ENCODE measurements around the gene UNC45A. TPM values are rescaled to one million over a fixed set of nuclear protein-coding genes. Genes with fewer than 3 reads are reported as not detected.

The UNC45A gene
- total RNA-seq, 1 donor from 2014 or later, result 129 TPM

DNA sequence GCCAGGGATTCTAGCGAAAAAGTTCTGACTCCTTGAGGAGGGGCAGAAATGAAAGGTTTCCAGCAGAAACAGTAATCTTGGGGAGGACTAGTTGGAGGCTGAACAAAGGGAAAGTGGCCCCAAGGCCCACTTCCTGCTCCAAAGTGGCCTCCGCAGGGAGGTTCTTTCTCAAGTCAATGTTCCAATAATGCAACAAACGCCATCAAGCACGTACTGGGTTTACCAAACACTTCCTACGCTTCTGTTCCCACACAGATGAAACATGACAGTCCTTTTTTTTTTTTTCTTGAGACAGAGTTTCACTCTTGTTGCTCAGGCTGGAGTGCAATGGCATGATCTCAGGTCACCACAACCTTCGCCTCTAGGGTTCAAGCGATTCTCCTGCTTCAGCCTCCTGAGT lies 10.0 kb downstream of the UNC45A start:
- no peak for DNase-seq (ENCODE audit: low read depth, low spot score)

DNA sequence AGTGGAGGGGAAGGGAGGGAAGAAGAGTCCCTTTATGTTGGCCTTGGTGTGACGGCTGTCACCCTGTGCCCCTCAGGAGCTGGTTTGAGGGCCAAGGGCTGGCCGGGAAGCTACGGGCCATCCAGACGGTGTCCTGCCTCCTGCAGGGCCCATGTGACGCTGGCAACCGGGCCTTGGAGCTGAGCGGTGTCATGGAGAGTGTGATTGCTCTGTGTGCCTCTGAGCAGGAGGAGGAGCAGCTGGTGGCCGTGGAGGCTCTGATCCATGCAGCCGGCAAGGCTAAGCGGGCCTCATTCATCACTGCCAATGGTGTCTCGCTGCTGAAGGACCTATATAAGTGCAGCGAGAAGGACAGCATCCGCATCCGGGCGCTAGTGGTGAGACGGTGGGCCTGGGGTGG lies 11.5 kb downstream of the UNC45A start:
- DNase-seq (ENCODE audit: low read depth, low spot score), result no peak

DNA sequence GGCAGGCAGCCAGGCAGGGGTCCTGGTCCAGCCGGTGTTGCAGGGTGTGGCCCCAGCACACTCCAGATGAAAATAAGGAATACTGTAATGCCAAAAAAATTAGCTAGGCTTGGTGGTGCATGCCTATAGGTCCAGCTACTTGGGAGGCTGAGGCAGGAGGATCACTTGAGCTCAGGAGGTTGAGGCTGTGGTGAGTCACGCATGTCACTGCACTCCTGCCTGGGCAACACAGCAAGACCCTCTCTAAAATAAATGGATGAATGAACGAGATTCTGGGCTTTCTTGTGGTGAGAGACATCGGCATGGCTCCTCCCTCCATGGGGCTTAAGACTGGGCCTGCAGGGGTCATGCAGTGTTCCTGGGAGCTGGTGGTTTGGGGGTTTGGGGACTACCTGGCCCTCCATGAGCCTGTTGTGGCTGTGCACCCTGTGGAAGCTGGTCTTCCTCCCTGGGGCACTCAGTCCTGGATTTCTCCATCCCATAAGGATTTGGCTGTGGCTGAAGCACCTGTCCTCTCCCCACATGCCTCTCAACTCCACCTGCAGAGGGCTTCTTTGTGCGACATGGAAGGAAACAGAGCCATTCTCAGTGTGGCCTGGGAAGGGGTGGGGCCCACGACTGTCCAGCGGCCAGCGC lies 12.0 kb downstream of the UNC45A start:
- no peak for DNase-seq (ENCODE audit: low read depth, low spot score)

DNA sequence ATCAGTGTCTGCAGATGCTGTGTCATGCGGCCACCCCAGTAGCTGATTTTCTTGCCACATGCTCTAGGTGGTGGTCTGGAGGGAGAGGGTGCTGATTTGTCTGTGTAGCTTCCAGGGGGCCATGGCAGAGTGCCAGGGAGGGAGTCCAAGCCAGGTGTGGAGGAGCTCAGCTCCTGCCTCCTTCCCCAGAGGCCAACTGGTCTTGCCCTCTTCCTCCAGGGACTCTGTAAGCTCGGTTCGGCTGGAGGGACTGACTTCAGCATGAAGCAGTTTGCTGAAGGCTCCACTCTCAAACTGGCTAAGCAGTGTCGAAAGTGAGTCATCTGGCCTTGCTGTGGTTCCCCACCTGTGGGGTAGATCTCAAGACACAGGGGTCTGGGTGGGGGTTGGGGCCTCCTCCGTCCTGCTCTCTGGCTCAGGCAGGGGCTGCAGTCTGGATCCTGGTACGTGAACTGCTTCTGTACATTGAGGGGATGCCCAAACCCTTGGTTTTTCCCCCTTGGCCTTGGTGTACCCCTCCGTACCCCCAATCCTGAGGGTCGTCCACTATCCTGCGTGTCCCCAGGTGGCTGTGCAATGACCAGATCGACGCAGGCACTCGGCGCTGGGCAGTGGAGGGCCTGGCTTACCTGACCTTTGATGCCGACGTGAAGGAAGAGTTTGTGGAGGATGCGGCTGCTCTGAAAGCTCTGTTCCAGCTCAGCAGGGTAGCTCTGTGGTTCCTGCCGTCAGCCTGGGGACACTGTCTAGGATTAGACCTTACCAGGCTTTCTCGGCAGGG lies 12.7 kb downstream of the UNC45A start:
- no peak for DNase-seq (ENCODE audit: low read depth, low spot score)

DNA sequence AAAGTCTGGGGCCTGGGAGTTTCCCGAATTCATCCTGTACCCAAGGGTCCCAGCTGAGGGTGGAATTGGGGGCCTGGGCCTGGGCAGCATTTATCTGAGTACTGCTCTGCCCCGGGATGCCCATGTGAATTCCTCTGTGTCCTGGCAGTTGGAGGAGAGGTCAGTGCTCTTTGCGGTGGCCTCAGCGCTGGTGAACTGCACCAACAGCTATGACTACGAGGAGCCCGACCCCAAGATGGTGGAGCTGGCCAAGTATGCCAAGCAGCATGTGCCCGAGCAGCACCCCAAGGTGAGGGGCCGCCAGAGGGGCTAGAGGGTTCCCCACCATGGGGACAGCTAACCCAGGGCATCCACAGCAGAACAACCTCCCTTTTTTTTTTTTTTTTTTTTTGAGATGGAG lies 13.4 kb downstream of the UNC45A start:
- no peak for DNase-seq (ENCODE audit: low read depth, low spot score)

DNA sequence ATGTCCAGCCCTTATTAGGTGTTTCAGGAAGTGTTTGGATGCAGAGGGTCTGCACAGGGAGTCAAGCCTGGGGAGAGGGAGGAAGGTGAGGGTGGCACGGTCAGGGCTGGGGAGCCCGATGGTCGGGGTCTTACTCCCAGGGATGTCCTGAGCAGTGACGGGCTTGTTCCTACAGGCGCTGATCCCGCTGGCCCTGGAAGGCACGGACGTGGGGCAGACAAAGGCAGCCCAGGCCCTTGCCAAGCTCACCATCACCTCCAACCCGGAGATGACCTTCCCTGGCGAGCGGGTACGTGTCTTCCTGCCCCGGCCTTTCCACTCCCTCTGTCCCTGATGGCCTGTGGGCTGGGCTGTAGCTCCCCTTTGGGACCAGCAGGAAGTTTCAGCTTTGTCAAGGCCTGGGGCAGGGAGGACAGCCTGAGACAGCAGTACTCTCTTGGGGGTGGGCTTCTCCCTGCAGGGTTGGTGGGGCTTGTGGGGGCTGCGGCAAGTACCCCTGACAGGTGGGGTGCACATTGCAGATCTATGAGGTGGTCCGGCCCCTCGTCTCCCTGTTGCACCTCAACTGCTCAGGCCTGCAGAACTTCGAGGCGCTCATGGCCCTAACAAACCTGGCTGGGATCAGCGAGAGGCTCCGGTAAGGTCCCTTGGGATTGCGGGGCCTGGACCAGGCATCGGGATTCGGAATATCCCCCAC lies 15.0 kb downstream of the UNC45A start:
- no peak for DNase-seq (ENCODE audit: low read depth, low spot score)

DNA sequence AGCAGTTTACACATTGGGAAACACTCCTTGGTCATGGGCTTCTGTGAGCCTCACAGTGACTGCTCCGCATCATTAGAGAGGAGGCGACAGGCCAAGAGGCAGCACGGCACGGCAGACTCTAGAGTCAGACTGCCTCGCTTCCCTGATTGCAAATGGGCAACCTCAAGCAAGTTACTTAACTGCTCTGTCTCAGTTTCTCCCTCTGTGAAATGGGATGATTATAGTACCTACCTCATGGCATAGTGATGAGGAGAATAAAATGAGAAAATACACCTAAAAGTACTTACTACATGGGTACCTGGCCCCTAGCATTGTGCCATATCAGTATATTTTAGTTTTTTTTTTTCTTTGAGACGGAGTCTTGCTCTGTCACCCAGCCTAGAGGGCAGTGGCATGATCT lies 15.6 kb downstream of the UNC45A start:
- no peak for DNase-seq (ENCODE audit: low read depth, low spot score)

DNA sequence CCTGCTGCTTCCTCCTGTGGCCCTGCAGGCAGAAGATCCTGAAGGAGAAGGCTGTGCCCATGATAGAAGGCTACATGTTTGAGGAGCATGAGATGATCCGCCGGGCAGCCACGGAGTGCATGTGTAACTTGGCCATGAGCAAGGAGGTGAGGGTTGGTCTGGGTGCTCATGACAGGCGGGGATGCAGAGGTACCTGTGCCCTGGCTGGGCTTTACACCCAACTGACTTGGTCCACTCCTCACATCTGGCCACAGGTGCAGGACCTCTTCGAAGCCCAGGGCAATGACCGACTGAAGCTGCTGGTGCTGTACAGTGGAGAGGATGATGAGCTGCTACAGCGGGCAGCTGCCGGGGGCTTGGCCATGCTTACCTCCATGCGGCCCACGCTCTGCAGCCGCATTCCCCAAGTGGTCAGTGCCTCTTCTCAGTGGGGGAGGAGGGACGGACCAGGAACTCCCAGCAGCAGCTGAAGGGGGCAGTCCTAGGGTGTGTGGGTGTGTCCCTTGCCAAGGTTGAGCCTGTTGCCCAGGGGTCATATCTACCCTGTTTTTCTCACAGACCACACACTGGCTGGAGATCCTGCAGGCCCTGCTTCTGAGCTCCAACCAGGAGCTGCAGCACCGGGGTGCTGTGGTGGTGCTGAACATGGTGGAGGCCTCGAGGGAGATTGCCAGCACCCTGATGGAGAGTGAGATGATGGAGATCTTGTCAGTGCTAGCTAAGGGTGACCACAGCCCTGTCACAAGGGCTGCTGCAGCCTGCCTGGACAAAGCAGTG lies 18.0 kb downstream of the UNC45A start:
- DNase-seq (ENCODE audit: low read depth, low spot score), result no peak

DNA sequence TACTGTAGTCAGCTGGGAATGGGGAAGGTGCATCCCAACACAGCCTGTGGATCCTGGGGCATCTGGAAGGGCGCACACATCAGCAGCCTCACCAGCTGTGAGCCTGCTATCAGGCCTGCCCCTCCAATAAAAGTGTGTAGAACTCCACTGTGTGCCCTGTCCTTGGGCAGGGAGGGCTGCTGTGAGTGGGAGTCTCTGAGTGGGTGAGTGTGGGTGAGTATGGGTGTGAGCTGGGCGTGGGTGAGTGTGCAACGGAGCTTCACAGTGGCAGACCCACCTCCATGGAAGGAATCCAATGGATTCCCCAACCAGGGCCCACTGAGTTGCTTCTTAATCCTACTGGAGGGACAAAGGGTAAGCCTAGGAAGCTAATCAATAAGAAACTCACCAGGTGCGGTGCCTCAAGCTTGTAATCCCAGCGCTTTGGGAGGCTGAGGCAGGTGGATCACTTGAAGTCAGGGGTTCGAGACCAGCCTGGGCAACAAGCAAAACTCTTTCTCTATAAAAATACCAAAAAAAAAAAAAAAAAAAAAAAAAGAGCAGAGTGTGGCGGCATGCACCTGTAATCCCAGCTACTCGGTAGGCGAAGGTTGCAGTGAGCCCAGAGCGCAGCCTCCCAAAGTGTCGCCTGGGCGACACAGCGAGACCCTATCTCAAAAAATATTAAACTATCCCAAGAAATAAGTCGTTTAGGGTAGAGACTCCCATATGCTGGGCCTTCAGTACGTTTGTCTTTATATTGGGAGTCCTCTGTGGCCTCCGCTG lies 19.0 kb downstream of the UNC45A start:
- no peak for DNase-seq (ENCODE audit: low read depth, low spot score)

DNA sequence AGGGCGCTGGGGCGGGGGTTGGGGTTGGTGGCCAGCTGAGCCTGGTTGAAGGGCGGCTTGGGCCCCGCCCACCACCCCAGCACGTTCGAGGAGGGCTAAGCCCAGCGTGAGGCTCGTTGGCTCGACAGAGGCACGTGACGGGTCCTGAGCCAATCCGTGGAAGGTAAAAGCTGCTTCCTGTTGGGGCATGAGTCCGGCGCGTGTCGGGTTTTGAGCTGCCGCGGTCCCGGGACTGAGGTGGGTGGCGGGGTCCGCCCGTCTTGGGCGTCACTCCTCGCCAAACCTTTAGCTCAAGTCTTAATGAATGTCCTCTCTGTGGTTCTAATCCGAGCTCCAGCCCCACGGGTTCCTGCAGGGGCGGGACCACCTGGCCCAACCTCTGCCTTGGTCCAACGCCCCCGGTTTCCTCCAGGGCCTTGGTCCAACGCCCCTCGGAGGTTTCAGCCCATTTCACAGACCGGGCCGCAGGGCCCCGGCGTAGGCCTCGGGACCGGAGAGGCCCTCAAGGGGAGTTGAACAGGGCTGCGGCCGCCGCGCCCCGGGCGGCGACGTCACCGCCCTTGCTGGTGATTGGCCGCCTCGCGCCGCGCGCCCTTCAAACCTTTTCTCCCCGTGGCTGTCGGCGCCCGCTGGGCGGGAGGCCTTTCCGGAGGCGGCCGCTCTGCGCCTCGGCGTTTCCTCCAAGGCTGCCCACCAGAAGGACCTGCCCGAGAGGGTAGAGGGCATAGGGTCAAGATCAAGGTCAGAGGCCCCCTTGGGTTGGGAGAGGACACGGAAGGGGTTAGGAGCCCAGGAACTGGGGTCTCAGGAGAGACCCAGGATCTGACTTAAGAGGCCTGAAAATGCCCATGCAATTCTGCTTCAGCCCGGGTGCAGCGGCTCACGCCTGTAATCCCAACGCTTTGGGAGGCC lies 19.9 kb downstream of the UNC45A start, which contains the start of gene RCCD1:
TSS of gene RCCD1 (plus strand) at position 173 of the 912 bp plus-strand sequence. CDS start 1,851 bp downstream, outside the sequence.
- peak; percentile 80 for DNase-seq (ENCODE audit: low read depth, low spot score)

DNA sequence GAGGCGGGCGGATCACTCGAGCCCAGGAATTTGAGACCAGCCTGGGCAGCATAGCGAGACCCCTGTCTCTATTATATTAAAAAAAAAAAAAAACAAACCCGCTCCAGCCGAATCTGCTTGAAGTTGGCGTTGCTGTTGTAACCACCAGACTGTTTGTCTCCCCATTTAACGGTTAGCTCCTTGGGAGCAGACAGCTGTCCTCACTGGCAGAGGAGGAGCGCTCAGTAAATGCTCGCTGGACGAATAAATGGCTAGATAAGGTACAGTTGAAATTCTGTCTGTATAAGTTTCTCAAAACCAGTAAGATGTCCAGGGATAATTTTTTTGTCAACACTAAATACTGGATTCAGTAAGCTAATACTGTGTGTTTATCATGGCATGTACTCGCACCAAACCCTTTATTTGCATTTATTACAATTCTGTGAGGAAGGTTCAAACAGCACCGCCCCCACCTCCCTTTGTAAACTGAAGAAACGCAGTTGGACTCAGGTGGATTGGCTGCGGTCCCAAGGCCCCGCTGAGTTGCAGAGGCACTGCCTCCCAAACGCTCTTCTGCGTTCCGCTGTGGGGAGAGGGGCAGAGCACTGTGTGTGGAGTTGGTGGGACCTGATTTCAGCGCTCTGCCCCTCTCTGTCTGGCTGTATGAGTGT lies 20.7 kb downstream of the UNC45A start:
- no peak for DNase-seq (ENCODE audit: low read depth, low spot score)

DNA sequence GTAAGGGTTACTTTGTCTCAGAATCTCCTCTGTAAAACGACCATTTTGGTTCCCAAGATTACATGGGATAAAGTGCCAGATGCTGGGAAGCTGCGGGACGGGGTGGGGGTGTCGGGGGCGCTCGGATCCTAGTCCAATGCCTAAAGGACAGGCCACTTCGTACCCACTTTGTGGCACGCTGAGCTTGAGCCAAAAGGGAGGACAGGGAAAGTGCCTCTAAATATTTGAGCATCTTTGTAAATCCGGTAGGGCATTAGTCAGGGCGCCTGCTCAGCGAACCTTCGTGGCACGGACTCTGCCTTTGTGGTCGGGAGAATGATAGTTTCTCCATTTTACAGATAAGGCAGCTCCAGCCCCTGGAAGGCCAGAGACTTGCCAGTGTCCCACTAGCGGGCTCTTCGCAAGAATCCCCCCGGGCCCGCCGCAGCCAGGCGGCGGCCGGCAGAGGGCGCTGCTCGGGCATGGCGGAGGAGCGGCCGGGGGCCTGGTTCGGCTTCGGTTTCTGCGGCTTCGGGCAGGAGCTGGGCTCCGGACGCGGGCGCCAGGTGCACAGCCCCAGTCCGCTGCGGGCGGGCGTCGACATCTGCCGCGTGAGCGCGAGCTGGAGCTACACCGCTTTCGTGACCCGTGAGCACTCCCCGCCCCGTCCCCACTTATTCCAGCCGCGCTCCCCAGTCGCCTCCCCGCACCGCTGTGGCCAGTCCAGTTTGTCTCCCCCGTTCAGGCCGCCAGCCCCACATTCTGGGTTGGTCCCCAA lies 21.4 kb downstream of the UNC45A start:
- DNase-seq (ENCODE audit: low read depth, low spot score), result peak; percentile 27

DNA sequence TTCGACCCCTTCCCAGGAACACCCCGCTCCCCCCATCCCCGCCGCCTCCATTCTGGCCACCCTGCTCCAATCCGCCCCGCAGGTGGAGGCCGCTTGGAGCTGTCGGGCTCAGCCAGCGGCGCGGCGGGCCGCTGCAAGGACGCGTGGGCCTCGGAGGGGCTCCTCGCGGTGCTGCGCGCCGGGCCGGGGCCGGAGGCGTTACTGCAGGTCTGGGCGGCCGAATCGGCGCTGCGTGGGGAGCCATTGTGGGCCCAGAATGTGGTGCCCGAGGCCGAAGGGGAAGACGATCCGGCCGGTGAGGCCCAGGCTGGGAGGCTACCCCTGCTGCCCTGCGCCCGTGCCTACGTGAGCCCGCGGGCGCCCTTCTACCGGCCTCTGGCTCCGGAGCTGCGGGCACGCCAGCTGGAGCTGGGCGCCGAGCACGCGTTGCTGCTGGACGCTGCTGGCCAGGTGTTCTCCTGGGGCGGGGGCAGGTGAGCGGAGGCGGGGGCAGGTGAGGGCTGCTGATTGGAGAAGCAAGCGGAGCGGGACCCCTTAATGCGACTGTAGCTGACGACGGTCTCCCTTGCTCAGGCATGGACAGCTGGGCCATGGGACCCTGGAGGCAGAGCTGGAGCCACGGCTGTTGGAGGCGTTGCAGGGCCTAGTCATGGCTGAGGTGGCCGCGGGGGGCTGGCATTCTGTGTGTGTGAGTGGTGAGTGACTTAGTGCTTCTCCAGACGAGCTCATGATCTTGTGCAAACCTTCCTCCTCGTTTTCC lies 22.1 kb downstream of the UNC45A start:
- no peak for DNase-seq (ENCODE audit: low read depth, low spot score)

DNA sequence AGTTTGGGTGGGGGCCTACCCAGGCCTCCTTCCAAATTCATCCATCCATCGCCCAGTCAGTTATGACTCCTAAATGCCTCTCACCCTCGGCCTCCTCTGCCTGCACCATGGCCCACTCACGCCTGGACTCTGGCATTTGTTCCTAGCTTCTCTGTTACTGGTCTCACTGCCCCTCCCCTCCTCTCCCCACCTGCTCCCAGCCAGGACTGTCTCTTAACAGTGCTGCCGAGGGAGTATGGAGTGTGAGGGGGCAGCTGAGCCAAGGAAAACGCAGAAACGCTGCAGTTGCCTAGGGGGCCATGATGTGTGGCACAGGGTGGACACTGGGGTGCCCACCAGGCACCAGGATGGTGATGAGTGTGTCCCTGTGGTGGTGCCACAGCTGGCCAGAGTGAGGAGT lies 22.7 kb downstream of the UNC45A start:
- no peak for DNase-seq (ENCODE audit: low read depth, low spot score)

DNA sequence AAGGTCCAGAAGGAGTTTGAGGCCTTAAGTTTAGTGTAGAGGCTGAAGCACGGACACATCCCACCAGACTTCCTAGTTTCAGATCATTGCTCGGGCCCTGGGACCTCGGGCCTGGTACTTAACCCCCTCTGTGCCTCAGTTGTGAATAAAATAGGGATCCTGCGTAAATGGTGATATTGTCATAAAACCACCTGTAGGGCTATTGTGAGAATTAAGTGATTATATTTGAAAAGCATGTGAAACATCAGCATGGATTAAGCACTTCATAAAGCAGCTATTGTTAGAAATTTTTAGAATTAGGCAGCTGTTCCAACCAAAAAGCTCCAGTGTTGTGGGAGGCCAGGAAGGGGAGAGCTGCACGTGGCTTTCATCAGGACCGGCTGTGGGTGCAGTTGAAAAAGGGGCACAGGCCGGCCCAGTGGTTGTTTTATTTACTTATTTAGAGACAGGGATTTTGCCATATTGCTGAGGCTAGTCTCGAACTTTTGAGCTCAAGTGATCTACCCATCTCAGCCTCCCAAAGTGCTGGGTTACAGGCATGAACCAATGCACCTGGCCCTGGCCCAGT lies 24.0 kb downstream of the UNC45A start:
- no peak for DNase-seq (ENCODE audit: low read depth, low spot score)

DNA sequence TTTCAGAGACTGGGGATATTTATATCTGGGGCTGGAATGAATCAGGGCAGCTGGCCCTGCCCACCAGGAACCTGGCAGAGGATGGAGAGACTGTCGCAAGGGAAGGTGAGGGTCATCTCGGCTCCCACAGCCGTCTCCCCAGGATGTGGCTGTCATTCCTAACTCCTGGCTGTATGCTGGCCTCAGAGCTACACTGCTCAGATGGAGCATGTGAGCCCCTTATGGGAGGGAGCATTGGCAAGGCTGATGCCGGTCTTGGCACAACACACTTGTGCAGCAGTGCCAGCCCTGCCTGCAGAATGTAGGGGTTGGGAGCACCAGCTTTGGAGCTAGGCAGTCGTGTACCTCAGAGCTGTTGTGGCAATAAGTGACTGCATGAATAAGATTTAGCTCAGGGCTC lies 24.8 kb downstream of the UNC45A start:
- no peak for DNase-seq (ENCODE audit: low read depth, low spot score)

DNA sequence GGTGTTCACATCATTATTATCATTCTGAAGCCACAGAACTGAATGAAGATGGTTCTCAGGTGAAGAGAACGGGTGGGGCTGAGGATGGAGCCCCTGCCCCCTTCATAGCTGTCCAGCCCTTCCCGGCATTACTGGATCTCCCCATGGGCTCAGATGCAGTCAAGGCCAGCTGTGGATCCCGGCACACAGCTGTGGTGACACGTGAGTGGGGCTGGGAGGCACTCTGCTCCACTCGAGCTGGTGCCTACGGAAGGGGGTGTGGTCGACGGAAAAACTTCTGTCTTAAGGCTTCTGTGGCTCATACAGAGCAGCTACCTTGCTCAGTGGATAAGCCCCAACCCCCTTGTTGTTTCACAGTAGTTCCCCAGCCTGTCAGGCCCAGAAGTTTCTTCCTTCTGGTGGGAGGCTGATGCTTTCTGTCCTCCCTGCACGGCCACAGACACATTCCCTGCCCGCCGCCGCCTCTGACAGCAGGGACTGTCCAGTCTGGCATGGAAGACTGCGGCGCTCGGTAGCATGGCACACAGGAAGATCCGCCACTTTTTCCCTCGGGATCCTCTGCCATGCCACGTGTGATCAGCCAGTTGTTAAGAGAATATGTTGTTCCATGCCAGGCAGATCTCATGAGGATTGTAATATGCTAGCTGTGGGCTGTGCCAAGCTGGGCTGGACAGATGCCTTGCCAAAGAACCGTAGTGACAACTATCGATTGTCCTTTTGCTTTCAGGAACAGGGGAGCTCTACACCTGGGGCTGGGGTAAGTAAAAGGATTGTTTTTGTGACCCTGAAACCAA lies 25.4 kb downstream of the UNC45A start:
- no peak for DNase-seq (ENCODE audit: low read depth, low spot score)
